LNCAP (cell line): ENCODE results near the gene DSG2.

ENCODE experiments used
- CTCF ChIP-seq: fragments of 450-650 bp; IDR thresholded peaks from 2 replicates; pipeline ENCODE4 v1.5.1; 2017; ENCODE audit warnings: mild to moderate bottlenecking

Gene DSG2

DNA sequence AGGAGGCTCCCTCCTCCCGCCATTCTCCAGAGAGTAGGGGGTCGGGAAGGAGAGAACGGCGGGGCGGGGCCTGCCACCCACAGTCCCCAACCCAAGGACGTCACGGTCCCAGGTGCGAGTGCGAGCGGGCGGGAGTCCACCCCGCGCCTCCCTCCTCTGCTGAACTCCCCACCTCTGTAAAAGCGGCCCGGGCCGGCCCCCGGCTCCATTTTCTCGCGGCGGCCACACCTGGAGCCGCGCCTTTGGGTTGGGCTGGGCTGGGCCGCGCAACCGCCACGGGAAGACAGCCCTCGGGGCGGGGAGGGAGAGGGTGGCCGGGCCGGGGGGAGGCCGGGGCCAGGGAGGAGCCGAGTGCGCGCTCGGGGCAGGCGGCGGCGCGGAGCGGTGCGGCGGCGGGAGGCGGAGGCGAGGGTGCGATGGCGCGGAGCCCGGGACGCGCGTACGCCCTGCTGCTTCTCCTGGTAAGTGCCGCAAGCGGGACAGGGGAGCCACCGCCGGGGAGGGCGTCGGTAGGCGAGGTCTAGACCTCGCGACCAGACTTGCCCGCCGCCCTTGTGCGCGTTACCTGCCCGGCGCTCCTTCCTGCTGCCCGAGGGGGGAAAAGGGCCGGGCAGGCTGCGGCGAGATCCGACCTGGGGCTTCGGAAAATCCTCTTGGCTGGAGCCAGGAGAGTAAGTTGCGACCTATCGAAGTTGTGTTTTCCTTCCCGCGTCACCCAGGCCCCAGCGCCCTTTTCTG is at the start of gene DSG2:
Gene DSG2, plus strand, starts transcription at position 342 of the 738 bp plus-strand sequence. Its CDS starts 75 bp downstream, at position 417.
- no peak for TF ChIP-seq CTCF

- no peak for TF ChIP-seq CTCF
Observed at GRCh38 chr18:31450409-31450808, 47.6 kb upstream of the DSG2 start.

- no peak for TF ChIP-seq CTCF
Observed at GRCh38 chr18:31451625-31452024, 46.4 kb upstream of the DSG2 start.

DNA sequence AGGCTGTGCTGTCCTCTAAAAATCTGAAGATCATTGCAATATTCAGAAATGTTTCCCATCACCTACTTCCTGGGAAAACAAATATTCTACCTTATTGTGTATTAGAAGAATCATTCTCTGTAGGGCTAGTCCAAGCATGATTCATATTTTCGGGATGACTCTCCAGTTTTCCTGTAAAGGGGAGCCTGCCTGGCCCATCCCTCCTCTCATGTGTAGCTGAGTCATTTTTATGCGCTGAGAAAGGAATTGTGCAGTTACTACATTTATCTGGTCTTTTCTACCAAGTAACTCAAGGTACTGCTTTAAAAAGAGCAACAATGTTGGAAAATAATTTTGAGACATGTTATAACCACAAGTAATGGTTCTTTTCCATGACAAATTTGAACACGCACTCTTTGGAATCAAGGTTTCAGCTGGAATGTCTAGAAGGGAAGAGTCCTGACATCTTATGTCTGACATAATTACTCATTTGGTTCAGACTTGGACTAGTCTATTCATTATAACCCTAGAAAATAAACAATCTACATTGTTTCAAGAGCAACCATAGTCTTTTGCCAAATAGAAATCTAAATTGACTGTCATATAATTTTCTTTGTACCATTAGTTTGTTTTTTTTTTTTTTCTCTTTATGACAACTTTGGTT is 43.8 kb upstream of the DSG2 start:
- TF ChIP-seq CTCF: no peak

GRCh38 chr18:31469629-31470028 is 28.3 kb upstream of the DSG2 start:
- no peak for TF ChIP-seq CTCF

GRCh38 chr18:31478688-31479087 is 19.3 kb upstream of the DSG2 start:
- TF ChIP-seq CTCF: no peak

- TF ChIP-seq CTCF: no peak
Observed at GRCh38 chr18:31482051-31482450, 15.9 kb upstream of the DSG2 start.
